ENCODE results near the gene GNA15. TPM values are rescaled to one million over a fixed set of nuclear protein-coding genes. Genes with fewer than 3 reads are reported as not detected.

Gene GNA15
- total RNA-seq, 1 donor from 2014 or later: 0.07 TPM

- DNase-seq (ENCODE audit: low read depth, low spot score): no peak
Observed at GRCh38 chr19:3121396-3121795, 14.4 kb upstream of the GNA15 start.

- no peak for DNase-seq (ENCODE audit: low read depth, low spot score)
Observed at GRCh38 chr19:3121821-3122511, 13.9 kb upstream of the GNA15 start.

GRCh38 chr19:3122512-3122870, 13.3 kb upstream of the GNA15 start:
- DNase-seq (ENCODE audit: low read depth, low spot score): no peak

- no peak for DNase-seq (ENCODE audit: low read depth, low spot score)
Observed at GRCh38 chr19:3123088-3123721, 12.6 kb upstream of the GNA15 start.

DNA sequence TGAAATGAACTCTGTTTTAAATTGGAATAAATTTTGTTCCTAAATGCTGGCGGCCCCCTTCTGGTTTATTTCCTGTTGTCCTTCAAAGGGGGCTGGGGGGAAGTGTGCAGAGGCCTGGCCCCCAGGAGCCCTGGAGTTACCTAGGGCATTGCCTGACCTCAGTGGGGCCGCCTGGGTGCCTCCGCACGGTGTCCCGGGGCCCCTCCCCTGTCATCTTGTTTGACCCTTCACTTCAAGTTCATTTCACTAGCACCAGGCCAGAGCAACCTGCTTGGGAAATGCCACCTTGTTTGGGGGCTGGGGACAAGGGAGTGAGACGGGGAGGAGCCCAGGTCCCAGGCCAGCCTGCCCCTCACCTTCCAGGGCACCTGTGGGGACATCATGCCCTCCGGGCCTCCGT, 11.9 kb upstream of the GNA15 start:
- DNase-seq (ENCODE audit: low read depth, low spot score): no peak

- no peak for DNase-seq (ENCODE audit: low read depth, low spot score)
Observed at GRCh38 chr19:3124630-3125029, 11.2 kb upstream of the GNA15 start.

- DNase-seq (ENCODE audit: low read depth, low spot score): no peak
Observed at GRCh38 chr19:3125900-3126524, 9.8 kb upstream of the GNA15 start.

- peak; percentile 43 for DNase-seq (ENCODE audit: low read depth, low spot score)
Observed at GRCh38 chr19:3129112-3129511, 6.7 kb upstream of the GNA15 start.

- no peak for DNase-seq (ENCODE audit: low read depth, low spot score)
Observed at GRCh38 chr19:3131168-3131567, 4.7 kb upstream of the GNA15 start.

DNA sequence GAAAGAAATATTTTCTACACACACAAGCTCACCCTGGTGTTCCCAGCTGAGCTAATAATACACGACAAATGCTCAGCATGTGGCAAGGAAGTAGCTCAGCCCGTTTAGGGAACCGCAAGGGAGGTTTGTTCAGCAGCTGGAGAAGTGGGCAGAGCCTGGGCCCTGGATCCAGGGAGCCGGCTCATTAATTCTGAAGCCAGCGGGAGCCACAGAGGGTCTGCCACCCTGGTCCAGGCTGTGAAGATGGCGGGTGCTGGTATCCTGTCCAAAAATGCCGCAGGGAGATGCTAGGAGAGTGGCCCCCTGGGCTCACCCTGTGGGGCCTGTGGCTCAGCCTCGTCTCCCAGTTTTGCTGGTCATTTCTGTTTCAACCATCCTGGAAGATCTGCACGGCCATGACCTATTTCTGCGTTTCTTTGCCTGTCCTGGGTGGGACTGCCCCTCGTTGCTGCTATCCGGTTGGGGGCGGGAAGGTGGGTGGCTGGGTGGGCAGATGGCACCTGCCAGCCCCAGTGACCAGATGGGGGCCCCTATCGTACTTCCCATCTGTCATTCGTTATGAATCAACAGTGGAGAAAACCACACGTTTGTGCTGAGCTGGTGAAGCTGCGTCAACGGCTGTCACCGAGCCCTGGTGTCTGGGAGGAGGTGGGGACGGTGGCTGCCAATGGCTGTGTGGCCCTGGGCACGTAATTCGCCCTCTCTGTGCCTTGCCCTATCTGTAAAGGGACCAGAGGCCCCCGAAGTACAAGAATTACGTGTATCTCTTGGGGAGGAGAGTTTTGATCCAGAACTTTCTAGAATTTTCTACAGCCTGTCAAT, 2.7 kb upstream of the GNA15 start:
- no peak for DNase-seq (ENCODE audit: low read depth, low spot score)

DNA sequence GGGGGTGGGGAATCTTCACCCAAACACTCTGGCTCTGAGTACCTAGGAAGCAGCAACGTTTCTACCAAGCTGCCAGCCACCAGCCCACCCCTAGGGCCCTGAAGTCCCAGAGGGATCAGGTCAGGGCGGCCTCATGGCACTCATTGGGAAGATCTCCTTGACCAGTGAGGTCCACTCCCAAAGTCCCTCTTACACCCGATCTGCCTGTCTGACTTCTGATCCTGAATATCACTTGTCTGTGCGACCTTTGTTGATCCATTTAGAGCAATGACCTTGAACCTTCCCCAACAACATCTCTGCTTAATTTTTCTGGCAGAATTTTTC, 2.1 kb upstream of the GNA15 start:
- no peak for DNase-seq (ENCODE audit: low read depth, low spot score)

GRCh38 chr19:3136684-3137055, 837 bp downstream of the GNA15 start:
- no peak for DNase-seq (ENCODE audit: low read depth, low spot score)

GRCh38 chr19:3137119-3137518, 1.3 kb downstream of the GNA15 start:
- DNase-seq (ENCODE audit: low read depth, low spot score): no peak

GRCh38 chr19:3138268-3138667, 2.4 kb downstream of the GNA15 start:
- DNase-seq (ENCODE audit: low read depth, low spot score): no peak

DNA sequence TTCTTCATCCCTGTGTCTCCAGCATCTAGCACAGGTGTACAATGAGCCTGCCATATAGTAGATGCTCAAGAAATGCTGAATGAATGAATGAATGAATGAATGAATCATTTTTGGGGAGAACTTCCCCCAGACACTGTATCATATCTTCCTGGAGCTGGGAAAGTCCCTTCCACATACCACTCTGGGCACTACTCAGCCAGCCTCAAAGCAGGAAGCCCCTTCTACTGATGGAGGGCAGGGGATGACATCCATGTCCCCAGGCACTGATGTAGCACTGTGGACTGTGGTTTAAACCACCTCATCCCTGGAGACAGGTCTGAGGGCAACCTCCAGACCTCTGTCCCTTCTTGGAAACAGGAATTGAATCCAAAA, 4.8 kb downstream of the GNA15 start:
- DNase-seq (ENCODE audit: low read depth, low spot score): no peak

DNA sequence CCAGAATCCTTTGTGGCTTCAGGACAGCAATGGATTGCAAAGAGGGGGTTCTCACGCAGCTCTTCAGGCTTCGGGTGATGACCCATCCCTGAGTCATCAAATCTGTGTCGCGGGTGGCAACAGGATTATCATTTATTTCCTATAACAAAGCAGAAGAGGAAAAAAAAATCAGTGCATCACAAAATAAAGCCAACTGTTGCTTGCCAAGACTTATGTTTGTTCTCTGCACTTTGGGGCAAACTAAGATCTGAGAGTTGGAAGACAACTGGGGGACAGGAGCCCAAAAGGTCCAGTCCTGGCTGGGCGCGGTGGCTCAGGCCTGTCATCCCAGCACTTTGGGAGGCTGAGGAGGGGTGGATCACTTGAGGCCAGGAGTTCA, 6.4 kb downstream of the GNA15 start:
- DNase-seq (ENCODE audit: low read depth, low spot score): peak; percentile 71

DNA sequence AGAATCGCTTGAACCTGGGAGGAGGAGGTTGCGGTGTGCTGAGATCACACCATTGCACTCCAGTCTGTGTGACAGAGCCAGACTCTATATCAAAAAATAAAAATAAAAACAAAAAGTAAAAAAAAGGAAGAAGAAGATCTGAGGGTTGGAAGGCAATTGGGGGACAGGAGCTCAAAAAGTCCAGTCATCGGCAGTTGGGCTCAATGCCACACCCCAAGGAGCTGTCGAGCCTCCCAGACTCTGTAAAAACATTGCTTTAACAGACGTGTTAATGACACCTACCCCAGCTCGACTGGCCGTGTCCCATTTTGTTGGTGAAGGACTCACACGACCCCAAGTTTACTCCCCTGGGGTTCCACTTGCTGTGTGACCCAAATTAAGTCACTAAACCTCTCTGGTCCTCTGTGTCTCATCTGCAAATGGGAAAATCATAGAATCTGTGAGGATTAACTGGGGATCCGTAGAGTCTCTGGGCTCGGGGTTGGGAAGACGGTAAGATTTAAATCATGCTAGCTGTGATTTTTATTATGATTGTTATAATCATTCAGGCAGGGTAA, 7.0 kb downstream of the GNA15 start:
- no peak for DNase-seq (ENCODE audit: low read depth, low spot score)

DNA sequence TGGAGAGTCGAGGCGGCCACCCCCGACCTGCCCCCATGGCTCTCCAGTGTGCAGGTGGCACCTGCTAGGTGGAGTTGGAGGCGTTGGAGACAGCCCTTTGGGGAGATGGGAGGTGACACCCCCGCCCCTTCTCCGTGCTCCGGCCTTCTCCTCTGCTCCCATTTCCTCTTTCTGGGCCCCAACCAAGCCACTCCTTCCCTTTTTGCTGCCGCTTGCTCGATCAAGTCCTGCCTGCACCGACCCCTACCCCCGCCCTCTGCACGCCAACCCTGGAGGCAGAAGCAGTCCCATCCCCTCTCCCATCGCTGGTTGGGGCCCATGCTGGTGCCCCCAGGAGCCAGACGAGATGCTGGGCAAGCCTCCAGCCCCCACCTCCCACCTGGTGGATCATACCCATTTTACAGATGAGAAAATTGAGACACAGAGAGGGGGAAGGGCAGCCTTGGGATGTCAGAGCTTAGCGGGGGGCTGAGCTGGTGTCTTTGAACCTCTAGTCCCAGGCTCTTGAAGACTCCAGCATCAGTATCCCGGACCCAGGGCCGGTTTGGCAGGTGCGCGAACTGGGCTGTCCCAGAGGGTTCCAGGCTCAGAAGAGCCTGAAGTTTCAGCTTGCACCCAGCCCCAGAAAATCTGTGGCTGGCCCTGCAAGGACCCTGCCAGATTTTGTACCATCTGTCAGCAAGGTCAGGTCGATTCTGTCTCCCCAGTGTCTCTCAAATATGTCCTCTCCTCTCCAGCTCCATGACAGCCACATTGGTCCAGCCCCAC, 10.3 kb downstream of the GNA15 start:
- no peak for DNase-seq (ENCODE audit: low read depth, low spot score)

GRCh38 chr19:3146677-3147100, 10.9 kb downstream of the GNA15 start:
- DNase-seq (ENCODE audit: low read depth, low spot score): no peak

- DNase-seq (ENCODE audit: low read depth, low spot score): no peak
Observed at GRCh38 chr19:3148503-3148902, 12.7 kb downstream of the GNA15 start.

DNA sequence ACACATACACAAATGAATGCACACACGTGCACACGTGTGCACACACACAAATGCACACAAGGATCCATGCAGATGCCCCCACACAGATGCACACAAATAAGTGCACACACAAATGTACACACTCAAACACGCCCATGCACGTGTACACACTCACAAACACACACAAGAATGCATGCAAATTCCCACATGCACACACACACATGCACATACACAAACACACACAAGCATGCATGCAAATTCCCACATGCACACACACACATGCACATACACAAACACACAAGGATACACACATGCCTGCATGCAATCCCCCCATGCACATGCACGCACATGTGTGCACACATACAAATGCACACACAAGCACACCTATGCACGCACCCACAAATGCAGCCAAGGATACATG, 13.3 kb downstream of the GNA15 start:
- no peak for DNase-seq (ENCODE audit: low read depth, low spot score)

All from pulmonary artery endothelial cell (primary cell).